Stimulated activated CD8-positive, alpha-beta memory T cell treated with anti-CD3 and anti-CD28 coated beads, Interleukin-15, amount 100 ng/mL, for 48 hours (primary cell): Measurements from ENCODE around the gene TMEM51.
"Not testable (repeated sequence)": the region's sequence is repeated elsewhere in the genome, so short reads cannot be mapped to it uniquely, and the experiment has no call there.

ENCODE experiments used
- DNase-seq, 2 donors: peaks; one replicate each; pipeline ENCODE4 v3.0.0-alpha.2; 2020; ENCODE audit warnings: low read depth in 2 of 2

TMEM51 gene

DNA sequence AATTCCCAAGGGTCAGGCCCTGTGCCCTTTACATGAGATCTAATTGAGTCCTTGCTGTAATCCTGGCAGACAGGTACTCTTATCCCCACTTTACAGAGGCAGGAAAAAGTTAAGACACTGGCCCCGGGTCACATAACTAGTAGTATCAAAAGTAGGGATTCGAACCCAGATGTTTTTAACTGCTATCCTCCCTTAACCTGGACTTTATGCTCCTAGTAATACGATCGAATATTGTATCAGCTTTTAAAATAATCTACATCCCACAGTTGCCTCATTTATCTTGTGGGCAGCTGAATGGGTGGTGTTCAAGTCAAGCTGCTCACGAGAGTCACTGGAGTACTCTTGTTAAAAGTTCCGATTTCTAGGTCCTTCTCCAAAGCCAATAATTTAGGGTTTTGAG, 25.5 kb upstream of the TMEM51 start:
- no peak for DNase-seq

DNA sequence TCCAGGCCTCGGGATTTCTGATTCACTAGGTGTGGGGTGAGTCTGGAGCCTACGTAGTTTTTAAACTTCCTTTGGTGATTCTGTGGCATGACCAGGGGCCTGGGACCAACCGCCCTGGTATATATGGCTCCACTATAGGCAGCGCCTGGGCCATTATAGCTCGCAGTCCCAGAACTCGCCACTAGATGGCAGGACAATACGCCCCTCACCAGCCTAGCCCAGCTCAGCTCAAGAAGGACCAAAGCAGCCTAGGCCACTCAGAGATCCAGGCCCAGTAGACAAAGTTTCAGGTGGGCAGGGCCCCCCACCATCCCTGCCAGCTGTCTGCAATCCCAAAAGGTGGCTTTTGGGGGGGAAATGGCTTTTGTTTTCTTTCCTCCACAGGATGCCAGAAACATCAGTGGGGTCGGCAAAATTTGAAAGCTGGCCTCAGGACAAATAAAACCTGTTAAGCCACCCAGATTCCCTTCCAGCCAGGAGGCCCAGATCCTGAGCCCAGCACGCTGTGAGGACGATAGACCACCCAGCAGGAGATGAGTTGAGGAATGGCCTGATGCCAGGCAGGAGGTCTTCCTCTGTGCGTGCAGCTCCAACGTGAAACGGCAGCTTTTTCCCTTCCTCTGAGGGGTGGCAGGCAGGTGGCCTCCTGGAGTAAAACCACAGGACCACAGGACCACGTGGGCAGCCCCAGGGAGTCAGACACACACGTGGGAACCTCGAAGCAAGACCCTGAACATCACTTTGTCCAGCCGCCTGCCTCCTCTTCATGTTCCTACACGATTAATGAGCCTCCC, 24.8 kb upstream of the TMEM51 start:
- peak; percentile 40 to 53 for DNase-seq

DNA sequence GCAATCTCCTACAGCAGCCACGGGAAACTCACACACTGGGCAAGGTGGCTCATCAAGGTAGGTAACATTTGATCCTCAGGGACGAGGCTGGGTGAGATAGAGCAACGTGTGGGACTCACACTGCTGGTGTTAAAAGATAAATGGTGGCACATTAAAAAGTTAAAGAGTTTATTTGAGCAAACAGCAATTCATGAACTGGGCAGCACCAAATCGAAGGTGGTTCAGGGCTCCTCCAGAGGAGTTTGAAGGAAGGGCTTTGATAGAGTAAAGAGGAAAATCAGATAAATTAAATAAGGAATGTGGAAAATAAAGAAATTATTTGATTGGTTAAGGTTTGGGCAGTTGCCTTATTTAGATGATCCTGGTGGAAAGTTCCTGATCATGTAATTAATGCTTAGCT, 23.6 kb upstream of the TMEM51 start:
- no peak for DNase-seq

DNA sequence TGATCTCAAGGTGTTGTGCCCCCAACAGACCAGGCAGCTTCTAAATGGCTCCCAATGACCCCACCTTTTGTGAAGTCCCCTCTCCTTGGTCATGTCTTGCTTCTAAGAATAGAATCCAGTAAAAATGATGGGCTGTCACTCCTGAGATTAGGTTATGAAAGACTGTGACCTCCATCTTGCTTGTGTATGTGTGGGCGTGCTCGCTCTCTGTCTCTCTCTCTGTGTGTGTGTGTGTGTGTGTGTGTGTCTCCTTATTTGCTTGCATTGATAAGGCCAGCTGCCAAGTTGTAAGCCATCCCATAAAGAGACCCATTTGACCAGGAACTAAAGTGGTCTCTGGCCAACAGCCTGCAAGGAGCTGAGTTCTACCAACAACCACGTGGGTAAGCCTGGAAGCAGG, 22.9 kb upstream of the TMEM51 start:
- DNase-seq, result no peak

DNA sequence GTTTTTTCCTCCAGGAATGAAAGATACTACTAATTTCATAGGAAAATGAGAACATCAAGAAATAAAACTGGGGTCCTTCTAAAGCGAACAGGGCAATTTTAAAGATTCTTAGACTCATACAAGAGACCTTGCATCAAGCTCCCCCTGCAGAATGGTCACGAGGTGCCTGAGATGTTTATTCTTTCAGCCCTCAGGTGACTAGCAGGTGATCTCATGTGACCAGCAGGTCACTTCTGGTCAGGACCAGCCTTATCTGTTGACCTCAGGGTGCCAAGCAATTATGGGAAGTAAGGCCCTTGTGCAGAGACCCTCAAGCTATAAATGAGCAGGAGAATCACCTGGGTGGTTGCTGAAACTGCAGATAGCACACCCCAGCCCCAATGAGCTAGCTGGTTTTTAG, 20.6 kb upstream of the TMEM51 start:
- no peak for DNase-seq

DNA sequence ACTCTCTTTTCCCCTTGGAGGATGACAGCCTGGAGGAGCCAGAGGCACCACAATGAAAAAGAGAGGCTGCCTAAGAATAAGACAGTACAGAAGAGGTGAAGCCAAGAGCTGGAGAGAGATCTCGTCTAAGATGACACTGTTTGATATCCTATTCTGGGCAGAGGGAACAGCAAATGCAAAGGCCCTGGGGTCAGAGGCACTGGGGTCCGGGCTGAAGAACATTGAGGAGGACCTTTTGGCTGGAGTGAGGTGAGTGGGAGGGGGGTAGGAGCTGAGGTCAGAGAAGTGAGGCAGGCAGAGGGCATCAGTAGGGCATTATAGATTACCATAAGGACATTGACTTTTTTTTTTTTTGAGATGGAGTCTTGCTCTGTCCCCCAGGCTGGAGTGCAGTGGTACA, 19.3 kb upstream of the TMEM51 start:
- DNase-seq, result no peak

DNA sequence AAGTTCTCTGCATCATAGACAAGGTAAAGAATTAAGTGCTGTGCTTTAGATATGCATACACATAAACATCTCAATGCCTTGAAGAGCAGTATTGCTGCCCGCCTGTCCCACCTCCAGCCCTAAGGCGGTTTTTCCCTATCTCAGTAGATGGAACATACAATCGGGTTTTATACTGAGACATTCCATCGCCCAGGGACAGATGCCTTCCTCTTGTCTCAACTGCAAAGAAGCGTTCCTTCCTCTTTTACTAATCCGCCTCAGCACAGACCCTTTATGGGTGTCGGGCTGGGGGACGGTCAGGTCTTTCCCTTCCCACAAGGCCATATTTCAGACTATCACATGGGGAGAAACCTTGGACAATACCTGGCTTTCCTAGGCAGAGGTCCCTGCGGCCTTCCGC, 17.9 kb upstream of the TMEM51 start:
- DNase-seq, result not testable (repeated sequence)

DNA sequence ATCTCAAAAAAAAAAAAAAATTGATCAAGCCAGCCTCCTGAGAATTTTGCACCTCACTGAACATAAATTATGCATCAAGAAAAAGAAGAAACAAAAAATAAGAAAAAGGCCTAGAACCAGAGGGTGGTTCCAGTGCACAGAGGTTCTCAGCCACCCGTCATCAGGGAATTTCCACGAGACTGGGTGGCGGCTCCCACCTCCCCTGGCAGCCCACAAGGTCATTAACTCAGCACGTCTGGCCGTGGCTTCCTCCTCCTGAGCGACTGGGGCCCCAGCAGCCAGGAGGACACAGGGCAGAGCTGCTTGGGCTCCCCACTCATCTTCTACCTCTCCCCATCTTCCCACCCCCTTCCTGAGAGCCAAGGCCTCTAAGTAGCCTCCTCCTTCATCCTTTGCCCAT, 15.7 kb upstream of the TMEM51 start:
- DNase-seq, result no peak

DNA sequence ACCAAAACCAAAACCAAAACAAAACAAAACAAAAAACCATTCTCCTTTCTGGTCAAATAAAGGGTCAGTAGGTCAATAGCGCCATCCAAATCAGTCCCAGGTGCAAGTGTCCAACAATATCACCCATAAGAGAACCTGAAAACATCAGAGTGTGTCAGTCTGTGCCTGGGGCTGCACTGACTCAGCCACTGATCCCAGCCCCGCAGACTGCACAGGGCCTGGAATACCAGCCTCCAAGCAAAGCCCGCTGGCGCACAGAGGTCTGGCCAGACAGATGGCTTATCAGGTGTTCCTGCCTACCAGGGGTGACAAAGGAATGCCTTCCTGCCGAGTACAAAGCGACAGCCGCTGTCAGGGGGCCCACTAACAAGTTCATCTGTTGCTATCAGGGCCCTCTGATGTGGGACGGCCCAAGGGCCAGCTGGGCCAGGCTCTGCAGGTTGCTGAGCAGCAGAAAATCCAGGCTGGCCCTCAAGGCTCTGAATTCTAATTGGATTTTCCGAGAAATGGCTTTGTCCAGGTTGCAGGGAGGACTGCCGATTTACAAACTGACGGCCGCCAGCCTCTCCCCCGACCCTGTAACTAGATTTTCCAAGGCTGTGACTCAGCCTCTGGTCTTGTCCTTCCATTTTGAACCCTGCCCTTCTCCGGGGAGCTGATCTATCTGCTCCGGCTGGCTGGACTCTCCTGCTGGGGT, 13.7 kb upstream of the TMEM51 start:
- no peak for DNase-seq

DNA sequence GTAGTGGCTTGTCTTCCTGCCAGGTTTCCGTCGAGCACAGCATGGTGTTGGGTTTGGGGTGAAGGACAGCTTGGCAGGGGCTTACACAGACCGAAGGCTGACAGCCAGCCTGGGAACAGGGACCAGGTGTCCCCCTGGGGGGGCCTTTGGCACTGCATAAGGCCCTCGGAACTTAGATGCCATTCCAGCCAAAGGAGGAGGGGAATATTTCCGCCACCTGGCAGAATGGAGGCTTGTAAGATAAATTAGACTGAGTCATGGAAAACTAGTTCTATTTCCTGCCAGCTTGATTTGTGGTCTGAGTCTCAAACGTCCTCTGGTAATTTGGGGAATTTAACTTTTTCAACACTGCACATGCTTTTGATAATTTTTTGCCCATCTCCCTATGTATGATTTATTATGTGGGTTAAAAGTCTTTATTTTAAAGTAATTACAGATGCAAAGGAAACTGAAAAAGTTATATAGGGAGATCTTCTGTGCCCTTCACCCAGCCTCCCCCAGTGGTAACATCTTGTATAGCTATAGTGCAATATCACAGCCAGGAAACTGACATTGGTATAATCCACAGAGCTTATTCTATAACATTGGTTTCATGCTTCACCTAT, 11.5 kb upstream of the TMEM51 start:
- DNase-seq, result no peak

DNA sequence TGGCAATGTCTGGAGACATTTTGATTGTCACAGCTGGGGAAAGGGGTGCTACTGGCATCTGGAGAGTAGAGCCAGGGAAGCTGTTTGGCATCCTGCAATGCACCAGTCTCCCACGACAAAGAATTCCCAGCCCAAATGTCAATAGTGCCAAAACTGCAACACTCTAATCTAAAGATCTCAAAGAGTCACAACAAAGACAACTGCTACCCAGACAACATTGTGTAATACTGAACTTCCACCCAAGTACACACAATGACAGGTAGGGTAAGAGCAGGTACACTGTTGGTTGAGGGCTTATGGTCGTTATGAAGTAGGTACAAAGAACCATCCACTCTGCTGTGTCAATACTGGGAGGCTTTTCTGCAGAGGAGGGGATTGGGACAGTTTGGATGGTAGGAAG, 8.2 kb upstream of the TMEM51 start:
- no peak for DNase-seq

DNA sequence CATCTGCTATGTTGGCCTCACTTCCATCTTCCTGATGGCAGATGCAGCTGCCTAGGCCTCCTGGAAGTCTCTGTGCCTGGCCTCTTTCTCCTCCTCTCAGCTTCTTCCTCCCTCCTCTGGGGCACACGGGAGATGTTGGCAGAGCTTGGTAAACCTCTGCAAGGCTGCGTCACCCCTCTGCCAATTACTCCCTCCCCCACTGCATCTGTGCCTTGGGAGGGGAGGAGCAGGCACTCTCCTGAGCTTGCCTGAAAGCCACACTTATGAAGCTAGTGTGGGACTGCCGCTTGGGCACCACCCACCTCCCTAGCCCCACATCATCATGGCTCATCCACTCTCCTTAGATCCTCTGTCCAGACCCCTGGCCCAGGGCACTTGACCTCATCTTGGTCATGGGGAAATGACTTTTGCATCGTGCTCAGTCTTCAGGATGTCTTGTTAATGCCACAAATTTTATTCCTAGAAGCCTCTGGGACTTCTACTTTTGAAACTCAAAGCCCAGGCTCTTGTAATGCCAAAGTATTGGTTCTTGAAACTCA, 7.3 kb upstream of the TMEM51 start:
- no peak for DNase-seq

DNA sequence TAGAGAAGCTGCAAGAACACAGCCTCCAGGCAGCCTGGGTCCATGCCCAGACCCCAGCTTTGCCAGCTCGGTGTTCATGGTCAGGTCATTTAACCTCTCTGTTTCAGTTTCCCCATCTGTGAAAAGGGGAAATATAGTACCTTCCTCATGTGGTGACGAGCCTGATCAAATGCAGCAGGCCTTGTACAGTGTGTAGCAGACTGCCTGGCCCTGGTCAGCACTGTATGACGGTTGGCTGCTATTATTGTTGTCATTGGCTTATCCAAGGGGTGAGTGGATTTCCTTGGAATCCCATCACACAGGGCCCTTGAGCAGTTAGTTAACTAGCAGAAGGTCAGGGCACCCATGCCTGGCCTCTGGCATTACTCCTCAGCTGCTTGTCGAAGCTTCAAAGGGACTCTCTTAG, 6.6 kb upstream of the TMEM51 start:
- no peak for DNase-seq

DNA sequence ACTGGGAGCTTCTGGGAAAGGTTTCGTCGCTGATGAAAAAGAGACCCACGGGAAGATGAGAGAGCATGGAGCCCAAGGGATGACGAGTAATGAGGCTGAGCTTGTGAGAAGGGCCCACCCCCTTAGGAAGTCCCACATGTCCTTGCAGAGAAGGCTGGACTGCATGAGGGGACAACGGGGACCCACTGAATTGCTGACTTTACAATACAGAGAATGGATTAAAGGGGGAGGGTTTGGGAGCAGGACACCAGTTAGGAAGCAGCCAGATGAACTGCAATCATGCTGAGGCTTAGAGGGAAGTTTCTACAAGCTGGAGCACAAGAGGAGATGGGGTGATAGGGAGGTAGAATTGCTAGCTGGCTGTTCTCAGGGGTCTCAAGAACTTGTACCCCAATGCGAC, 5.5 kb upstream of the TMEM51 start:
- no peak for DNase-seq

DNA sequence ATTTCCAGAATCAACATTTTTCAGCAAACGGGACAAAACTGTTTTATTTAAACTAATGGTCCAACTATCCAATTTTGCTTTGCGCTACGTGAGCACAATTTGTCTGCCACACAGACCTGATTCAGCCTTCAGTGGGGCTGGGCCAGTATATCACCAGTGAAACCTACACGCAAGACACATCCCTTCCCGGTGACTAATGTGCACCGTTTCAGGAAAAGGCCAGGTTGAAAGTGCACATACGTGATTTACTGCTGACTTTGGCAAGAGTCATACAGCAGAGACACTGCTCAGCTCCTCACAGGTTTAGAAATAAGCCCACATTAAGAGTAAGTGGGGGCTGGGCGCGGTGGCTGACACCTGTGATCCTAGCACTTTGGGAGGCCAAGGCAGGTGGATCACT, 5.1 kb upstream of the TMEM51 start:
- DNase-seq, result no peak

DNA sequence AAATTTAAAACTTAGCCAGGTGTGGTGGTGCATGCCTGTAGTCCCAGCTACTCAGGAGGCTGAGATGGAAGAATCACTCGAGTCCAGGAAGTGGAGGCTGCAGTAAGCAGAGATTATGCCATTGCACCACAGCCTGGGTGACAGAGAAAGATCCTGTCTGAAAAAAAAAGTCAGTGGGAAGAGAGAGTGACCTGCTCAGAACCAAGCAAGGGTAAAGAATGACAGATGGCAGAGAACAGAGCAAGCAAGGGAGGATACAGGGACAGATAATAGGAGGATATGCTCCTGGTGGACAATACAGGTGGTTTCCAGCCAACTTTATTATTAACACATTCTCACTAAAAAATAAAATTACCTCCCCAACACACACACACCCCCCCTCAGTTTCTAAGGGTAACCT, 4.6 kb upstream of the TMEM51 start:
- no peak for DNase-seq

DNA sequence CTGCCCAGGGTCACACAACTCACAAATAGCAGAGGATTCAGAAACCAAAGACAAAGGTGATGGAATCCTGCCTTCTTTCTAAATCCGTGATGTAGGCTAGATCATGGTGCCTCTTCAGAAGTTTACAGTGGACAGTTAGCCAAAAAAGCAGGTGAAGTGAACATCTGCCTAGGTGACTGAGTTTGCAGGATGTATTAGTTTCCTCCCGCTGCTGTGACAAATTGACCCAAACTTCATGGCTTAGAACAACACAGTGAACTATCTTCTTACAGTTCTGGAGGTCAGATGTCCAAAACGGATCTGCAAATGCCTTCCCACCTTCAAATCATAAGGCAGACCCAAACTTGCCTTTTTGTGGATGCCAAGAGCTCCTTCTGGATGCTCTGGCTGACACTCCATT, 3.2 kb upstream of the TMEM51 start:
- no peak for DNase-seq

DNA sequence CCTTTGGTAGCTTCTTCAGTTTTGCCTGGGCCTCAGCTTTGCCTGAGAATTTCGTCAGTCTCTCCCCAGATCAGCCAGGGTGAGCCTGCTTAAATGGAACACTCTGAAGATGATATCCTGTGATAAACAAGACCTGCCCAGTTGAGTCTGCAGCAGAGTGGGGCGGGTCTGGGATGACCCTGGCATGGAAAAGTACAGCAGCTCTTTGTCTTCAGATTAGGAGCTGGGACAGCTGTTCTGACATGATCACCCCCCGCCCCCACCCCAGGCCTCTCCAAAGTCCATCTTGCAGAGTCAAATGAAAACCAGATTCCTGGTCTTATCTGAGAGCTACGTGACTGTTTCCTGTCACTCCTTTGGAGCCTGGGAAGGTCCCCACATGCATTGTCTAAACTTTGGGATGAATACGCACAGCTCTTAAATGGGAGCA, 2.2 kb upstream of the TMEM51 start:
- DNase-seq, result no peak

DNA sequence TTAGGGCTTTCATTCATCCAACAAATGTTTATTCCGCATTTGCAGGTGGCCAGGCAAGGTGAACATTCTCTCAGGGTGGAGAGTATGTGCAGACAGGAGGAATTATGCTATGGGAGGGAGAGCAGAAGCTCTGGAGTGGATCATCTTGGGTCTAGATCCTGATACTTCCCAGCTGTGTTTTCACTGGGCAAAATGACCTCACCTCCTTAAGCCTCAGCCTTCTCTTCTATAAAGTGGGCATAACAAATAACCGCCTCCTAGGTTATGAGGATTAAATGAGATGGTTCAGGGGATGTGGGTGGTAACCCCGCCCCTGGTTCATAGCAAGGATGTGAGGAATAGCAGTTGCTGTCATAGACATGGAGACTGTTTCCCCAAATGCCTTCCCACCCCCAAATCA, 1.7 kb upstream of the TMEM51 start:
- no peak for DNase-seq

DNA sequence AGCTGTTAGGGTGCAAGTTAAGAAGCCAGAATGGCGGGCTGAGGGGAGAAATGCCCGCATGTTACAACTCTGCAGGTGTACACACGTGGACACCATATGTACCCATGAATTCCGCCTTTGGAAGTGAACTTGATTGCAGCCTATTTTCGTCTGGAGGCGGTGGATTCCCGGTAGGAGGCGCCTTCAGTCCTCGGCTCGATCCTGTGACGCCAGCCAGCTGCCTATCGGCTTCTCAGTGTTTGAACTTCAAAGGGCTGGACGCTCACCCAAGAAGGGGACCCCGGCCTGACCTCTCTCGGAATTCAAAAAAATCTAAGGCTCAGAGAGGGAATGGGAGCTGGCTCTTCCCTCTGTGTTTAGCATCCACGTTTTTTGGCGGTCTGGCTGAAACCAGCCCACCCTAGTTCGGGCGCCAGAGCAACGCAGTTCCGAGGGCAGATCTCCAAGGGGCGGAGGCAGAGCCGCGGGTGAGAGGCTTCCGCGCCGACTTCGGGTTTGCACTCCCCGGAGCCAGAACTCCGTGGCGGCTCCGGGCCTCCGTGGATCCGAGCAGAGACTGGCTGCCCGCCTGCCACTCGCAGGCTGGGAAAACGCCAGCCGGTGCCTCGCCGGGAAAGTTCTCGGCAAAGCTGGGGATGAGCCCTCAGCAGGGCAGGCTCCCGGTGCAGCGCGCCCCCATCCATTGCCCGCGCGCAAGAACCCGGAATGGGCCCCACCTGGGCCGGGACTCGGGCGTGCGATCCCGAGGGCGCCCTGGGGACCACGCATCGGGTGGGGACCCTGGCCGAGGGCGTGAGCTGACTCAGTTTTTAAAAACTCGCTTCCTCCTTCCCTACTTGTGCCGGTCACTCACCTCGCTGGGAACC, 996 bp upstream of the TMEM51 start:
- no peak for DNase-seq

DNA sequence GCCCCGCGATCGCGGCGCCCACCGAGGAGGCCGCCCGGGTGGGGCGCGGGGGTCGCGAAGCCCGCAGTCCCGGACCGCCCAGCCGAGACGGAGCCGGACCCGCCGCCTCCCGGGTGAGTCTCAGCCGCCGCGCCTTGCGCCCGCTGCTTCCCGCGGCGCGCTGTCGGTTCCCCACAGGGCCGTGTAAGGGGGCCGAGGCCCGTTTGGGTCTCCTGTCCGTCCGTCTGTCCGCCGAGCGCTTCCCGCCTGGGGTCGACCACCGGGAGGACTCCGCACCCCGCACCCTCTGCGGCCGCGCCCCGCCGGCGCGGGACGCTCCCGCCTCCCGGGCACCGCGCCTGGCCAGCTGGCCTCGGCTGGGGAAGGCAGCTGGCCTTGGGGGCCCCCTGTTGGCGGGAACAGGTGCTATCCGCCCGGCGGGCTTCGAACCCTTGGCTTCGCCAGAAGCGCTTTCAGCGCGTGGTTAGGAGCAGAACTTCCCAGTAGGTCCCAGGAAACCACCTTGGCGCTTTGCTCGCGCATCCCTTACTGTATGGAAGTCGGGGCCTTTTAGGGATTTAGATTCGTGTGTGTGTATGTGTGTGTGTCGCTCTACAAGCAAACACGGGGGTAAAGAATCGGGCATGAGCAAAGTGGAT, 414 bp downstream of the TMEM51 start:
- no peak for DNase-seq
